ENCODE data around the gene AKR1B15.
"Not testable (repeated sequence)": the region's sequence is repeated elsewhere in the genome, so short reads cannot be mapped to it uniquely, and the experiment has no call there.

The AKR1B15 gene

DNA sequence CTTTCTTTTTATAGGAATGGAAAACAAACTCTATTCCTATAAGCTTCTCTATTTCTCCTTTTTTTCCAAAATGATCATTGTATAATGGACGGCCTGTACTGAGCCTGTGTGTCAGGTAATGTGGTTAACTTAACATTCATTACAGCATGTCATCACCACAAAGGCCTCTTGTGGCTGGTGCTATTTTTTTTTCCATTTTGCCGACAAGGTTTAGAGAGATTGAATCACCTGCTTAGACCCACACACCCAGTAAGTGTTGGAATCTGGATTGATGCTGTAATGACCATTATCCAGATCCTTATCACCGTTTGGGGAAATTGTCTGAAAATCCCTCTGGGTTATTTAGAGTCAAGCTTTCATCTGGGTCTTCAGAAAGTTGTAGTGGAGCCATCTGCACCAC is 18.5 kb downstream of the AKR1B15 start:
- FAIRE-seq: no peak

- FAIRE-seq: not testable (repeated sequence)
Measured at GRCh38 chr7:134569962-134570361, 21.1 kb downstream of the AKR1B15 start.

DNA sequence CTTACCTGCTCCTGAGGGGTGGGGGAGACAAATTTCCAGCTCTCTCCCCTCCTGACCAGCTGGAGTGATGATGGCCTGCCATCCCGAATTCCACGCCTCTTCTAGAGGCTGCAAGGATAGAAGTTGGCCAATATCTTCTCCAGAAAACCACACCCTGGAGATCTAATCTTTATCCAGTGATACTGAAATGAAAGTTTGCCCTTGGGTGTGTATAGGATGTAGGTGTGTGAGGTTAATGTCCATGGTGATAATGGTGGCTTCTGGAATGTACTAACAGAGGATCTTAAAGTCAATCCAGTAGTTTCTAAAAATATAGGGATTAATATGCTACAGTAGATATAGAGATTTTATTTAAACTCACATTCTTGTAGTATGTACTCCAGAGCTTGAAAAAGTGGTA is 22.2 kb downstream of the AKR1B15 start:
- no peak for FAIRE-seq

- no peak for FAIRE-seq
Measured at GRCh38 chr7:134571746-134572461, 23.0 kb downstream of the AKR1B15 start.

GRCh38 chr7:134574322-134574721 is 25.4 kb downstream of the AKR1B15 start:
- FAIRE-seq: no peak

- no peak for FAIRE-seq
Measured at GRCh38 chr7:134584290-134584689, 35.4 kb downstream of the AKR1B15 start.

DNA sequence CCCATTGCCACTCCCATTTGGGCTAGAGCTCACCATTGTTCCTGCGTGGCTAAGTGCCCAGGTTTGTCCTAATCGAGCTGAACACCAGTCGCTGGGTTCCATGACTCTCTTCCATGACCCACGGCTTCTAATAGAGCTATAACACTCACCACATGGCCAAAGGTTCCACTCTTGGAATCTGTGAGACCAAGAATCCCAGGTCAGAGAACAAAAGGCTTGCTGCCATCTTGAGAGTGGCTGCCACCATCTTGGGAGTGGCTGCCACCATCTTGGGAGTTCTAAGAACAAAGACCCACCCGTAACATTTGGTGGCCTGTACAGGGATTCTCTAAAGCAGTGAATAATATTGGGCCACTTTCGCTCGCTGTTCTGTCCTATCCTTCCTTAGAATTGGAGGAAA is 37.0 kb downstream of the AKR1B15 start:
- no peak for FAIRE-seq

DNA sequence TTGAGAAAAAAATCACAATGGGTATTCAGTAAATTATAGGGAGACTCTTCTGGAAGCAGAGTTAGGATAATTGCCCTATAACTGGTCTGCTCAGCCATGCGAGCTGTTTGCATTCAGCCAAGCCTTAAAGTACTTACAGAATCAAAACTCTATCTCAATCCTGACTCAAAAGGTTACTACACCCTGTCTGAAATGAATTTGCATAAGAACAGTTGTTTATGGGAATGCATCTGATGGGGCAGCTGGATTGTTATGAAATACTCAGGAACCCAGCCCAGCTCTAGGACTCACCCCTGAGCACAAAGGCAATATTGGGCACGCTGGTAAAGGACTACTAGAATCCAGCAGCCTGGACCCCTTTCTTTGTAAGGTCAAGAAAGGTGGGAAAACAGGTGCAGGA is 38.8 kb downstream of the AKR1B15 start:
- FAIRE-seq: no peak

- no peak for FAIRE-seq
Measured at GRCh38 chr7:134589491-134589941, 40.6 kb downstream of the AKR1B15 start.

- no peak for FAIRE-seq
Measured at GRCh38 chr7:134593530-134594392, 44.9 kb downstream of the AKR1B15 start.

GRCh38 chr7:134594877-134595276 is 46.0 kb downstream of the AKR1B15 start:
- no peak for FAIRE-seq

DNA sequence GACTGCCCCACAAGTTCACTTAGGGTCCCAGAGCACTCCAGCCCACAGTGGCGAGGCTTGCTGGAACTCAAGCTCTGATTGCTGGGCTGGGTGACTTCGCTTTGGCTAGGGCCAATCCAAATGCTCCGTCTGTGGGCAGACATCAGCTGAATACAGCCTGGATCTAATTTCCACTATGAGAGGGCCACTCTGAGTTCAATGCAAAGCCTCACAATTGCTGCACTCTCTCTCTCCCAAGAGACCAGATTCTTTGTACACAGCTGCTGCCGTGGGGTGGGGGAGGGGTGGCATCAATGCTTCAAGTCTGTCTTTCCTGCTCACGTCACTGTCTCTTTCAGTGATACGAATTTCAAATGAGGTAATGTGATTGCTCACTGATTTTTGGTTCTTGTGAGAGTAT is 50.5 kb downstream of the AKR1B15 start:
- no peak for FAIRE-seq

GRCh38 chr7:134601459-134601858 is 52.5 kb downstream of the AKR1B15 start:
- no peak for FAIRE-seq

DNA sequence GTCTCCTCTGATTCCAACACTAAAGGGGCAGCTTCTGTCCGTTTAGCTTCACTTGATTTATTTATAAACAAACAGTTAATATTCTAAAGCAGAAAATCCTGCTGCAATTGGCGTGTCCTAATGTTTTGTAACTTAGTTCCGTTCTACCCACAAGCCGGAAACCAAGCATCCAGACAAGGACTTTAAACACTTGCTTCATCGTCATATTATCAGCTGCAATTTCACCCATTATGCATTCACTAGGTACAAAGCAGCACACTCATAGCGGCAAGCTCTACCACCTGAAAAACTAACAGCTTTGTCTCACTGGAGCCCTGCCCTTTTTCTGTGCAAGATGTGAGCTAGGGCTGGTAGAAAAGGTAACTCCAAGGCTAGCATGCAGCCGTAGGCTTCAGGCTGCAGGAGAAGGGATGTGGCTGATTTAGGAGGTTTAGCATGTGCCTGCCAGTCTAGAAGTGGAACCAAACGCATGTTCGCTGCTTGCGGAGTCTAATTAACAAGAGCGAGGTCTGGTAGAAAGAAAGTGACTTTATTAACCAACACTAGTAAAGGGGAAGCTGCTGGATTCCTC is 54.1 kb downstream of the AKR1B15 start:
- no peak for FAIRE-seq

- FAIRE-seq: no peak
Measured at GRCh38 chr7:134605978-134606923, 57.3 kb downstream of the AKR1B15 start.

DNA sequence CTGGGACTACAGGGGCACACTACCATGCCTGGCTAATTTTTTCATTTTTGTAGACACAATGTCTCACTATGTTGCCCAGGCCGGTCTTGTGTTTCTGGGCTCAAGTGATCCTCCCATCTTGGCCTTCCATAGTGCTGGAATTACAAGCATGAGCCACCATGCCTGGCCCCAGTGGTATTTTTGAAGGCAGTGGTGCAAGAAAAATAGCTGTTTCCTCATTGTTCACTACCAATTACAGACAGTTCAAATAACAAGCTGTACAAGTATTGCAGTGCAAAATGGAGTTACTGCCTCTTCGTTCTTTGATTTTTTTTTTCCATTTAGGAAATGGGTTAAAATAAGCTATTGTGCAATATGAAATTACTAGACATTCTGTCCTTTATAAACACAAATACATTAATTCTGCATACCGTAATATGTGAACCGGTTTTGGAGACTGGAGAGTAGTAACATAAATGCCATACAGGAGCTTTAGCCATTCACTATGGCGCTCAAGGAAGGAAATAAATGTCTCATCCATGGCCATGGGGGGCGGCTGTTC is 62.8 kb downstream of the AKR1B15 start:
- no peak for FAIRE-seq

GRCh38 chr7:134612197-134612596 is 63.3 kb downstream of the AKR1B15 start:
- no peak for FAIRE-seq

- FAIRE-seq: no peak
Measured at GRCh38 chr7:134613623-134614347, 64.9 kb downstream of the AKR1B15 start.

DNA sequence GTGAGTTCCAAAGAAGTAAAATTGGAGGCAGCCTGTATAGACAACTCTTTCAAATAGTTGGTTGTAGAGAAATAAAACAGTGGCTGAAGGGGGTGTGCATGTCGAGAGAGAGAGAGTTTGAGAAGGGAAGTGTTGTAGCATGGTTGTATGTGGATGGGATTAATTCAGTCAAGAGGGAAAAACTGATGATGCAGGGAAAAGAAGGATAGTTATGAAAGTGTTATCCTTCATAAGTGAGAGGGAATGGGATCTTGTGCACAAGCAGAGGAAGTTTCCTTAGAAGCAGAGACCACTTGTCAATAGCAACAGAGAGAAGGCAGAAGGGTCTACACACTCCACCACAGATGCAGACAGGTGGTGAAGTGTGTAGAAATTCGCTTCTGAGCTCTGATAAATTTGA is 67.7 kb downstream of the AKR1B15 start:
- FAIRE-seq: no peak

GRCh38 chr7:134618756-134619530 is 70.0 kb downstream of the AKR1B15 start:
- no peak for FAIRE-seq
